ENCODE data around the gene SPTBN1. TPM values are rescaled to one million over a fixed set of nuclear protein-coding genes. Genes with fewer than 3 reads are reported as not detected.

SPTBN1 gene
- total and polyA plus RNA-seq, 2 experiments from 2014 or later: 125 to 435 TPM

DNA sequence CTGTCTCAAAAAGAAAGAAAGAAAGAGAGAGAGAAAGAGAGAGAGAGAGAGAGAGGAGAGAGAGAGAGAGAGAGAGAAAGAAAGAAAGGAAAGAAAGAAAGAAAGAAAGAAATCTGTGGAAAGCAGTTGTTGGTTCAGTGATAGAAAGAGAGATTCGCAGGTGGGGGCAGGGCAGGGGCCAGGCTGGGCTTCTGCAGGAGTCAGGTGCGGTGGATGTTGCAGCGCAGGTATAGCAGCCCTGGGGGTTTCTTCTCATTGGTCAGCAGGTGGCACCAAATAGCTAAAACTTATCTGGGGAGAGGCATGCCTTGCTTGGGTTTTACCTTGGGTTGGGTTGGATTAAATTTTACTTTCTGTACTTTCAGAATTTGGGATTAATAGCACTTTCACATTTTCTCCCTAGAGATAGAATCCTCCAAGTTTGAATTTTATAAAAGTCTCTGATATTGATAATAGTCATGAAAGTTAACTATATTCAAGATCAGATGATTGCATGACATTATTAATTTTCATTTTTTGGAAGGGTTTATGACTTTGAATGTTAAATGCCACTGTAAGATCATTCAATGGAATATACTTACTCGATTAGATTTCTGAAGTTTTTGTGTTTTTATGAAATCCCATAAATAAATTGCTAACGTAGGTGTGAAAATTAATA is 66.6 kb downstream of the SPTBN1 start:
- DNase-seq (ENCODE audit: low read depth in 1 of 2, low spot score in 1 of 2): peak; percentile 62 to 69
- TF ChIP-seq CTCF (IDR thresholded peaks at IDR 0.05; ENCODE audit: low read depth, low read length): peak; percentile 48
- Histone ChIP-seq H3K4me3 (no peak overlapping the region), H3K9me3 (ENCODE audit: low read depth) (no peaks in the 10 kb centered on the region), H3K36me3 (peaks cover 14% of the 10 kb centered on the region), H3K27ac (peak overlapping the region; percentile 41), H3K27me3 (no peaks in the 10 kb centered on the region), H3K4me1 (ENCODE audit: low read depth) (peaks cover 21% of the 10 kb centered on the region)

GRCh38 chr2:54523324-54523959 is 67.3 kb downstream of the SPTBN1 start:
- Histone ChIP-seq H3K36me3 (peaks cover 14% of the 10 kb centered on the region), H3K4me1 (ENCODE audit: low read depth) (peaks cover 15% of the 10 kb centered on the region), H3K9me3 (ENCODE audit: low read depth) (no peaks in the 10 kb centered on the region), H3K4me3 (no peak overlapping the region), H3K27me3 (no peaks in the 10 kb centered on the region), H3K27ac (peak overlapping the region; percentile 41)
- DNase-seq (ENCODE audit: low read depth in 1 of 2, low spot score in 1 of 2): no peak
- no peak for TF ChIP-seq CTCF (IDR thresholded peaks at IDR 0.05; ENCODE audit: low read depth, low read length)

DNA sequence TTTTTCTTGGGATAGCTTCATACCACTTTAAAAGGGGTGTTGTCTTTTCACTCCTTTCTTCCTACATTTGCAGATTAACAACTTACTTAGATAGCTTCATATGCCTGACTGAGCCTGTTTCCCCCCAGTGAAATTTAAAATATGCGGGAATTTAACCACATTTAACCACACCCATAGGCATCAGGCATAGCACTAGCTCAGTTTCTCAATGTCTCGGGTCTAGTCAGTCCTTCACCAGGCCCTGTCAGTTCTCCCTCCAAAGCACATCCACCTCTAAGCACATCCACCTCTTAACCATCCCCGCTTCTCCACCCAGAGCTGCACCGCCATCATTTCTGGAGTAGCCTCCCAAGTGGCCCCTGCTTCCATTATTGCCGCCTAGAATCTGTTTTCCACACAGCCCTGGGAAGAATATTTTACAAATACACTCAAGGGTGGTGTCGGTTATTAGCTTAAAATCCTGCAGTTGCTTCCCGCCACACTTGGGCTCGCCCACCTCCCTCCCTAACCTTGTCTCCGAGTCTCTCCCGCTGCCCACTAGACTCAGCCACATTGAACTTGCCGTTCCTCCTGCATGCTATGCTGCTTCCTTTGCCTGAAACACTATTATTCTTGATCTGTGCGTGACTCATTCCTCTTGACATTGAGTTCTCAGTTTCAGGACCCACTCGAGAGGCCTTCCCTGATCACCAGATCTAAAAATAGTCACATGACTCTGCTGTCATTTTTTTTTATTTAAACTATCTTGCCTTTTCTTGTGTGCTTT is 68.3 kb downstream of the SPTBN1 start:
- Histone ChIP-seq H3K4me1 (ENCODE audit: low read depth) (peaks cover 12% of the 10 kb centered on the region), H3K9me3 (ENCODE audit: low read depth) (no peaks in the 10 kb centered on the region), H3K27ac (peak overlapping the region; percentile 81), H3K4me3 (no peak overlapping the region), H3K27me3 (no peaks in the 10 kb centered on the region), H3K36me3 (peaks cover 14% of the 10 kb centered on the region)
- TF ChIP-seq CTCF (IDR thresholded peaks at IDR 0.05; ENCODE audit: low read depth, low read length): no peak
- peak; percentile 46 to 64 for DNase-seq (ENCODE audit: low read depth in 1 of 2, low spot score in 1 of 2)

DNA sequence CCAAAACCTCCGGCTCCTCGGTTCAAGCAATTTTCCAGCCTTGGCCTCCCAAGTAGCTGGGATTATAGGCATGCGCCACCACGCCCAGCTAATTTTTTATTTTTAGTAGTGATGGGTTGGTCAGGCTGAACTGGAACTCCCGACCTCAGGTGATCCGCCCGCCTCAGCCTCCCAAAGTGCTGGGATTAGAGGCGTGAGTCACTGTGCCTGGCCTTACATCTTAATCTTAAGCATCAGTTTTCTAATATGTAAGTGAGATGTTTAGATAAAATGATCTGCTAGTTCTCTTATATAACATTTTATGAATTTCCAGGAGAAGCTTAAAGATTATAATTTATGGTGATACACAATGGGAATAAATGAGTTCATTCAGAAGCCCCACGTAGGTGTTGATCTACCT is 69.2 kb downstream of the SPTBN1 start:
- H3K27me3 ChIP-seq: no peaks in the 10 kb centered on the region
- no peak for TF ChIP-seq CTCF (IDR thresholded peaks at IDR 0.05; ENCODE audit: low read depth, low read length)
- H3K4me3 ChIP-seq: no peak overlapping the region
- H3K36me3 ChIP-seq: peaks cover 17% of the 10 kb centered on the region
- H3K9me3 ChIP-seq (ENCODE audit: low read depth): no peaks in the 10 kb centered on the region
- no peak for DNase-seq (ENCODE audit: low read depth in 1 of 2, low spot score in 1 of 2)
- H3K27ac ChIP-seq: no peak overlapping the region
- H3K4me1 ChIP-seq (ENCODE audit: low read depth): peaks cover 12% of the 10 kb centered on the region

DNA sequence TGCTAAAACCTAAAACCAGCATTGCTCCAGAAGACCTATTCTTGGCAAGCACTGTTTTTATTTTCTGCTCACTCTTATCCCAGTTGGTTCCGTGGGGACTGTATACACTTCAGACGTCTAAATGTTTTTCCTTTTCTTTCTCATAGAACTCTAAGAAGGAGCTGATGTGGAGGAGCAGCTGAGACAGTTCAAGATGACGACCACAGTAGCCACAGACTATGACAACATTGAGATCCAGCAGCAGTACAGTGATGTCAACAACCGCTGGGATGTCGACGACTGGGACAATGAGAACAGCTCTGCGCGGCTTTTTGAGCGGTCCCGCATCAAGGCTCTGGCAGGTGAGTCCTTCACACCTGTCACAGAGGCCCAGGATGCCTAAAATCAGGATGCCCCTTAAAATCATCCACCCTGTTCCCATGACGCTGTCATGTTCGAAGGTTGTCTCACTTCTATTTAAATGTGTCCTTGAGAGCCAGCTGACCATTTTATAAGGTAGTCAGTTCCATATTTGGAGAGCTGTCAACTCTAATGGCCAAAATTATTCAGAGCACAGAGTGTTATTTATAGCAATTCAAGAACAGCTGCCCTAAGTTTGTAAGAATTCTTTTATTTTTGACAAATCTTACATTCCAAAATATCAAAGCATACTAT is 70.2 kb downstream of the SPTBN1 start:
- no peak overlapping the region for H3K4me3 ChIP-seq
- no peaks in the 10 kb centered on the region for H3K27me3 ChIP-seq
- H3K36me3 ChIP-seq: peaks cover 17% of the 10 kb centered on the region
- H3K9me3 ChIP-seq (ENCODE audit: low read depth): no peaks in the 10 kb centered on the region
- DNase-seq (ENCODE audit: low read depth in 1 of 2, low spot score in 1 of 2): no peak
- peaks cover 12% of the 10 kb centered on the region for H3K4me1 ChIP-seq (ENCODE audit: low read depth)
- no peak for TF ChIP-seq CTCF (IDR thresholded peaks at IDR 0.05; ENCODE audit: low read depth, low read length)
- peak overlapping the region; percentile 27 for H3K27ac ChIP-seq
